SK-N-SH (cell line): Measurements from ENCODE around the gene KLHL25.

Experiments used
- EZH2phosphoT487 ChIP-seq: fragments of 200-600 bp; sonication (generic); IDR thresholded peaks from 2 replicates; pipeline ENCODE4 v1.6.1; 2017; ENCODE audit warnings: low read depth, mixed run types, mild to moderate bottlenecking, antibody characterized with exemption, moderate library complexity, borderline replicate concordance
- FOSL2 ChIP-seq: IDR thresholded peaks from 2 replicates; pipeline ENCODE4 v1.4.0; 2012; ENCODE audit warnings: low read depth, mild to moderate bottlenecking, moderate library complexity, borderline replicate concordance
- JUND ChIP-seq: IDR thresholded peaks from 2 replicates; pipeline ENCODE4 v1.4.0; 2012
- MEF2A ChIP-seq: IDR thresholded peaks from 2 replicates; pipeline ENCODE4 v1.4.0; 2012; ENCODE audit warnings: low read depth, borderline replicate concordance
- MXI1 ChIP-seq: IDR thresholded peaks from 2 replicates; pipeline ENCODE4 v1.6.1; 2012; ENCODE audit warnings: mild to moderate bottlenecking, low read depth, low read length, improper control_type of control experiment
- POLR2AphosphoS5 ChIP-seq: IDR thresholded peaks from 2 replicates; pipeline ENCODE4 v1.6.1; 2012; ENCODE audit warnings: low read depth, low read length
- RFX5 ChIP-seq: IDR thresholded peaks from 2 replicates; pipeline ENCODE4 v1.6.1; 2012; ENCODE audit warnings: mild to moderate bottlenecking, improper control_type of control experiment, low read length
- SIN3A ChIP-seq: IDR thresholded peaks from 2 replicates; pipeline ENCODE4 v1.6.1; 2012; ENCODE audit warnings: low read depth, mild to moderate bottlenecking, low read length, moderate library complexity, borderline replicate concordance
- SMC3 ChIP-seq: IDR thresholded peaks from 2 replicates; pipeline ENCODE4 v1.6.1; 2012; ENCODE audit warnings: low read depth, low read length, improper control_type of control experiment
- TAF1 ChIP-seq: IDR thresholded peaks from 2 replicates; pipeline ENCODE4 v1.6.1; 2012; ENCODE audit warnings: low read depth, mild to moderate bottlenecking, low read length, moderate library complexity, borderline replicate concordance
- TF ChIP-seq, protein P1 (sequence below): fragments of 200-600 bp; sonication (generic); IDR thresholded peaks from 2 replicates; pipeline ENCODE4 v1.6.1; 2017; ENCODE audit warnings: antibody characterized with exemption, mild to moderate bottlenecking, moderate library complexity
- TF ChIP-seq, protein P2 (sequence below): IDR thresholded peaks from 2 replicates; pipeline ENCODE4 v1.6.1; 2012; ENCODE audit warnings: mild to moderate bottlenecking, low read depth, low read length, moderate library complexity
- TF ChIP-seq, protein P3 (sequence below): IDR thresholded peaks from 2 replicates; pipeline ENCODE4 v1.4.0; 2012; ENCODE audit warnings: low read depth, borderline replicate concordance

DNA sequence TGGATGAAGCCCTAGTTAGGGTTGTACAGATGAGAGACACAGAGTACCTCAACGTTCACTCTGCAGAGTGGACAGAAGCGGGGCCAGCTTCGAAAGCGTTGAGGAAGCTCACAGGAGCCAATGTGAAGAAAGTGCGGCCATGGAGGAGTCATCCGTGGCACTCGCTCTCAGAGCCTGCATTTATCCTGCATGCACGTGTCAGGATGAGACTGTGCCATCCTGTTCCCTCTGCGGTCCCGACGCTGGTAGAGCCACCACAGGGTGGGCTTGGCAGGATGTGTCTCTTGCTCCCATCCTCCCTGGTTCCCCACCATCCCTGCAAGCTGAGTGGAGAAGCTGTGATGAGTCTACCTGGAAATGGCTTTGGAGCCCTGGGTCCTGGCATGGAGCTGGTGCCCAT, 39.3 kb downstream of the KLHL25 start:
- TF ChIP-seq, protein P1, sequence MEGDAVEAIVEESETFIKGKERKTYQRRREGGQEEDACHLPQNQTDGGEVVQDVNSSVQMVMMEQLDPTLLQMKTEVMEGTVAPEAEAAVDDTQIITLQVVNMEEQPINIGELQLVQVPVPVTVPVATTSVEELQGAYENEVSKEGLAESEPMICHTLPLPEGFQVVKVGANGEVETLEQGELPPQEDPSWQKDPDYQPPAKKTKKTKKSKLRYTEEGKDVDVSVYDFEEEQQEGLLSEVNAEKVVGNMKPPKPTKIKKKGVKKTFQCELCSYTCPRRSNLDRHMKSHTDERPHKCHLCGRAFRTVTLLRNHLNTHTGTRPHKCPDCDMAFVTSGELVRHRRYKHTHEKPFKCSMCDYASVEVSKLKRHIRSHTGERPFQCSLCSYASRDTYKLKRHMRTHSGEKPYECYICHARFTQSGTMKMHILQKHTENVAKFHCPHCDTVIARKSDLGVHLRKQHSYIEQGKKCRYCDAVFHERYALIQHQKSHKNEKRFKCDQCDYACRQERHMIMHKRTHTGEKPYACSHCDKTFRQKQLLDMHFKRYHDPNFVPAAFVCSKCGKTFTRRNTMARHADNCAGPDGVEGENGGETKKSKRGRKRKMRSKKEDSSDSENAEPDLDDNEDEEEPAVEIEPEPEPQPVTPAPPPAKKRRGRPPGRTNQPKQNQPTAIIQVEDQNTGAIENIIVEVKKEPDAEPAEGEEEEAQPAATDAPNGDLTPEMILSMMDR, result no peak
- TF ChIP-seq TAF1, result no peak
- TF ChIP-seq FOSL2, result no peak
- no peak for TF ChIP-seq SMC3
- TF ChIP-seq MEF2A, result no peak
- TF ChIP-seq MXI1, result no peak
- TF ChIP-seq POLR2AphosphoS5, result no peak
- TF ChIP-seq JUND, result no peak
- TF ChIP-seq, protein P2, sequence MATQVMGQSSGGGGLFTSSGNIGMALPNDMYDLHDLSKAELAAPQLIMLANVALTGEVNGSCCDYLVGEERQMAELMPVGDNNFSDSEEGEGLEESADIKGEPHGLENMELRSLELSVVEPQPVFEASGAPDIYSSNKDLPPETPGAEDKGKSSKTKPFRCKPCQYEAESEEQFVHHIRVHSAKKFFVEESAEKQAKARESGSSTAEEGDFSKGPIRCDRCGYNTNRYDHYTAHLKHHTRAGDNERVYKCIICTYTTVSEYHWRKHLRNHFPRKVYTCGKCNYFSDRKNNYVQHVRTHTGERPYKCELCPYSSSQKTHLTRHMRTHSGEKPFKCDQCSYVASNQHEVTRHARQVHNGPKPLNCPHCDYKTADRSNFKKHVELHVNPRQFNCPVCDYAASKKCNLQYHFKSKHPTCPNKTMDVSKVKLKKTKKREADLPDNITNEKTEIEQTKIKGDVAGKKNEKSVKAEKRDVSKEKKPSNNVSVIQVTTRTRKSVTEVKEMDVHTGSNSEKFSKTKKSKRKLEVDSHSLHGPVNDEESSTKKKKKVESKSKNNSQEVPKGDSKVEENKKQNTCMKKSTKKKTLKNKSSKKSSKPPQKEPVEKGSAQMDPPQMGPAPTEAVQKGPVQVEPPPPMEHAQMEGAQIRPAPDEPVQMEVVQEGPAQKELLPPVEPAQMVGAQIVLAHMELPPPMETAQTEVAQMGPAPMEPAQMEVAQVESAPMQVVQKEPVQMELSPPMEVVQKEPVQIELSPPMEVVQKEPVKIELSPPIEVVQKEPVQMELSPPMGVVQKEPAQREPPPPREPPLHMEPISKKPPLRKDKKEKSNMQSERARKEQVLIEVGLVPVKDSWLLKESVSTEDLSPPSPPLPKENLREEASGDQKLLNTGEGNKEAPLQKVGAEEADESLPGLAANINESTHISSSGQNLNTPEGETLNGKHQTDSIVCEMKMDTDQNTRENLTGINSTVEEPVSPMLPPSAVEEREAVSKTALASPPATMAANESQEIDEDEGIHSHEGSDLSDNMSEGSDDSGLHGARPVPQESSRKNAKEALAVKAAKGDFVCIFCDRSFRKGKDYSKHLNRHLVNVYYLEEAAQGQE, result no peak
- no peak for TF ChIP-seq RFX5
- TF ChIP-seq EZH2phosphoT487, result no peak
- TF ChIP-seq, protein P3, sequence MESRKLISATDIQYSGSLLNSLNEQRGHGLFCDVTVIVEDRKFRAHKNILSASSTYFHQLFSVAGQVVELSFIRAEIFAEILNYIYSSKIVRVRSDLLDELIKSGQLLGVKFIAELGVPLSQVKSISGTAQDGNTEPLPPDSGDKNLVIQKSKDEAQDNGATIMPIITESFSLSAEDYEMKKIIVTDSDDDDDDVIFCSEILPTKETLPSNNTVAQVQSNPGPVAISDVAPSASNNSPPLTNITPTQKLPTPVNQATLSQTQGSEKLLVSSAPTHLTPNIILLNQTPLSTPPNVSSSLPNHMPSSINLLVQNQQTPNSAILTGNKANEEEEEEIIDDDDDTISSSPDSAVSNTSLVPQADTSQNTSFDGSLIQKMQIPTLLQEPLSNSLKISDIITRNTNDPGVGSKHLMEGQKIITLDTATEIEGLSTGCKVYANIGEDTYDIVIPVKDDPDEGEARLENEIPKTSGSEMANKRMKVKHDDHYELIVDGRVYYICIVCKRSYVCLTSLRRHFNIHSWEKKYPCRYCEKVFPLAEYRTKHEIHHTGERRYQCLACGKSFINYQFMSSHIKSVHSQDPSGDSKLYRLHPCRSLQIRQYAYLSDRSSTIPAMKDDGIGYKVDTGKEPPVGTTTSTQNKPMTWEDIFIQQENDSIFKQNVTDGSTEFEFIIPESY, result no peak
- TF ChIP-seq SIN3A, result no peak
